BLaER1 (cell line): ENCODE measurements around the gene CREM.

Experiments used
- H3K27ac ChIP-seq: shearing (Covaris generic); formaldehyde crosslinking; 2 replicates; pipeline ENCODE4 v1.8.1; 2022
- H3K27me3 ChIP-seq: shearing (Covaris generic); formaldehyde crosslinking; 2 replicates; pipeline ENCODE4 v1.8.1; 2022
- H3K36me3 ChIP-seq: shearing (Covaris generic); formaldehyde crosslinking; 2 replicates; pipeline ENCODE4 v1.8.1; 2022
- H3K4me1 ChIP-seq: shearing (Covaris generic); formaldehyde crosslinking; 2 replicates; pipeline ENCODE4 v1.8.1; 2022
- H3K4me2 ChIP-seq: shearing (Covaris generic); formaldehyde crosslinking; 2 replicates; pipeline ENCODE4 v1.8.1; 2022
- H3K4me3 ChIP-seq: shearing (Covaris generic); formaldehyde crosslinking; 2 replicates; pipeline ENCODE4 v1.8.1; 2022
- H3K9ac ChIP-seq: shearing (Covaris generic); formaldehyde crosslinking; 2 replicates; pipeline ENCODE4 v1.8.1; 2022
- H3K9me3 ChIP-seq: shearing (Covaris generic); formaldehyde crosslinking; 2 replicates; pipeline ENCODE4 v1.8.1; 2022
- H4K20me1 ChIP-seq: shearing (Covaris generic); formaldehyde crosslinking; 2 replicates; pipeline ENCODE4 v1.8.1; 2022
- Cebpa-rat ChIP-seq: shearing (Covaris generic); IDR thresholded peaks from 2 replicates; pipeline ENCODE4 v1.8.1; 2022

Gene CREM

GRCh38 chr10:35188954-35189353, 62.3 kb downstream of the CREM start:
- Histone ChIP-seq H3K4me3 (no peak overlapping the region), H3K9ac (no peak overlapping the region), H3K27ac (no peak overlapping the region), H4K20me1 (no peaks in the 10 kb centered on the region), H3K4me2 (no peak overlapping the region), H3K27me3 (no peaks in the 10 kb centered on the region), H3K4me1 (0 out of 2 replicates have a peak, but pooled peaks cover 6% of the 10 kb centered on the region), H3K9me3 (no peaks in the 10 kb centered on the region), H3K36me3 (no peaks in the 10 kb centered on the region)
- TF ChIP-seq Cebpa-rat, result no peak

- TF ChIP-seq Cebpa-rat, result no peak
- H3K4me1 ChIP-seq, result peaks cover 23% of the 10 kb centered on the region
- H3K9me3 ChIP-seq, result no peaks in the 10 kb centered on the region
- H3K27me3 ChIP-seq, result no peaks in the 10 kb centered on the region
- H3K4me3 ChIP-seq, result no peak overlapping the region
- 0 out of 2 replicates have a peak overlapping the region, but pooled peaks have one; percentile 18 for H3K27ac ChIP-seq
- 0 out of 2 replicates have a peak overlapping the region, but pooled peaks have one; percentile 5 for H3K4me2 ChIP-seq
- H3K36me3 ChIP-seq, result no peaks in the 10 kb centered on the region
- H4K20me1 ChIP-seq, result no peaks in the 10 kb centered on the region
- peak overlapping the region; percentile 48; the same call in 1 of the 2 replicates for H3K9ac ChIP-seq
Observed at GRCh38 chr10:35191523-35191922, 64.9 kb downstream of the CREM start.

GRCh38 chr10:35192645-35193249, 66.1 kb downstream of the CREM start:
- Histone ChIP-seq H3K27ac (no peak overlapping the region), H3K4me3 (no peak overlapping the region), H3K4me2 (no peak overlapping the region), H3K36me3 (no peaks in the 10 kb centered on the region), H3K4me1 (peaks cover 24% of the 10 kb centered on the region), H3K27me3 (no peaks in the 10 kb centered on the region), H4K20me1 (no peaks in the 10 kb centered on the region), H3K9me3 (no peaks in the 10 kb centered on the region), H3K9ac (no peak overlapping the region)
- no peak for TF ChIP-seq Cebpa-rat

- no peak overlapping the region for H3K4me3 ChIP-seq
- no peak overlapping the region for H3K27ac ChIP-seq
- H3K27me3 ChIP-seq, result no peaks in the 10 kb centered on the region
- no peak overlapping the region for H3K9ac ChIP-seq
- H3K4me2 ChIP-seq, result no peak overlapping the region
- no peaks in the 10 kb centered on the region for H3K36me3 ChIP-seq
- no peaks in the 10 kb centered on the region for H4K20me1 ChIP-seq
- no peaks in the 10 kb centered on the region for H3K9me3 ChIP-seq
- no peak for TF ChIP-seq Cebpa-rat
- H3K4me1 ChIP-seq, result peaks cover 24% of the 10 kb centered on the region
Observed at GRCh38 chr10:35194471-35194870, 67.8 kb downstream of the CREM start.

GRCh38 chr10:35194906-35195305, 68.3 kb downstream of the CREM start:
- H4K20me1 ChIP-seq, result no peaks in the 10 kb centered on the region
- H3K4me1 ChIP-seq, result peaks cover 24% of the 10 kb centered on the region
- no peak overlapping the region for H3K9ac ChIP-seq
- H3K4me2 ChIP-seq, result peak overlapping the region; percentile 85
- TF ChIP-seq Cebpa-rat, result no peak
- no peak overlapping the region for H3K4me3 ChIP-seq
- H3K27me3 ChIP-seq, result no peaks in the 10 kb centered on the region
- no peaks in the 10 kb centered on the region for H3K9me3 ChIP-seq
- H3K27ac ChIP-seq, result no peak overlapping the region
- H3K36me3 ChIP-seq, result no peaks in the 10 kb centered on the region

GRCh38 chr10:35195361-35196306, 69.0 kb downstream of the CREM start:
- Histone ChIP-seq H3K9ac (peak overlapping the region; percentile 62), H4K20me1 (no peaks in the 10 kb centered on the region), H3K9me3 (no peaks in the 10 kb centered on the region), H3K4me1 (peaks cover 24% of the 10 kb centered on the region), H3K27ac (peak overlapping the region; percentile 58; the same call in 1 of the 2 replicates), H3K27me3 (no peaks in the 10 kb centered on the region), H3K4me3 (peak overlapping the region; percentile 61), H3K36me3 (no peaks in the 10 kb centered on the region), H3K4me2 (peak overlapping the region; percentile 85)
- no peak for TF ChIP-seq Cebpa-rat

GRCh38 chr10:35200487-35200886, 73.8 kb downstream of the CREM start:
- H3K9me3 ChIP-seq, result no peaks in the 10 kb centered on the region
- no peak overlapping the region for H3K4me2 ChIP-seq
- no peak overlapping the region for H3K9ac ChIP-seq
- H4K20me1 ChIP-seq, result no peaks in the 10 kb centered on the region
- H3K27me3 ChIP-seq, result no peaks in the 10 kb centered on the region
- H3K4me1 ChIP-seq, result peaks cover 11% of the 10 kb centered on the region
- no peak overlapping the region for H3K27ac ChIP-seq
- H3K36me3 ChIP-seq, result no peaks in the 10 kb centered on the region
- H3K4me3 ChIP-seq, result no peak overlapping the region
- no peak for TF ChIP-seq Cebpa-rat

GRCh38 chr10:35201234-35201633, 74.6 kb downstream of the CREM start:
- Histone ChIP-seq H3K4me3 (no peak overlapping the region), H3K27ac (no peak overlapping the region), H3K9me3 (no peaks in the 10 kb centered on the region), H3K4me1 (peaks cover 4% of the 10 kb centered on the region; the same call in 1 of the 2 replicates), H3K27me3 (no peaks in the 10 kb centered on the region), H3K36me3 (no peaks in the 10 kb centered on the region), H4K20me1 (no peaks in the 10 kb centered on the region), H3K4me2 (no peak overlapping the region), H3K9ac (no peak overlapping the region)
- TF ChIP-seq Cebpa-rat, result no peak

GRCh38 chr10:35202050-35202449, 75.4 kb downstream of the CREM start:
- H3K4me1 ChIP-seq, result no peaks in the 10 kb centered on the region
- TF ChIP-seq Cebpa-rat, result no peak
- H3K4me3 ChIP-seq, result no peak overlapping the region
- H3K36me3 ChIP-seq, result no peaks in the 10 kb centered on the region
- no peak overlapping the region for H3K27ac ChIP-seq
- no peaks in the 10 kb centered on the region for H3K9me3 ChIP-seq
- no peaks in the 10 kb centered on the region for H3K27me3 ChIP-seq
- H4K20me1 ChIP-seq, result no peaks in the 10 kb centered on the region
- H3K4me2 ChIP-seq, result no peak overlapping the region
- no peak overlapping the region for H3K9ac ChIP-seq

GRCh38 chr10:35203745-35204144, 77.1 kb downstream of the CREM start:
- no peak for TF ChIP-seq Cebpa-rat
- H4K20me1 ChIP-seq, result no peaks in the 10 kb centered on the region
- no peaks in the 10 kb centered on the region for H3K27me3 ChIP-seq
- no peak overlapping the region for H3K27ac ChIP-seq
- no peaks in the 10 kb centered on the region for H3K9me3 ChIP-seq
- H3K4me1 ChIP-seq, result peaks cover under 1% of the 10 kb centered on the region; the same call in 1 of the 2 replicates
- H3K36me3 ChIP-seq, result no peaks in the 10 kb centered on the region
- H3K9ac ChIP-seq, result no peak overlapping the region
- no peak overlapping the region for H3K4me3 ChIP-seq
- H3K4me2 ChIP-seq, result no peak overlapping the region
